Testis (tissue), 2 donors: Measurements from ENCODE around the gene FCN2.

ENCODE experiments used
- POLR2A ChIP-seq: fragments of 450-650 bp; IDR thresholded peaks from one replicate; pipeline ENCODE4 v1.6.1; 2017; ENCODE audit warnings: antibody characterized with exemption, mild to moderate bottlenecking, moderate library complexity
- TF ChIP-seq, protein P1 (sequence below), 3 experiments: fragments of 450-650 bp in 2 of 3; fragments of 200-600 bp in 1 of 3; sonication (generic) in 1 of 3; IDR thresholded peaks; one replicate each; pipeline ENCODE4 v1.5.1; 2016 to 2019; ENCODE audit warnings: antibody characterized with exemption in 3 of 3, mild to moderate bottlenecking in 2 of 3, moderate library complexity in 1 of 3

DNA sequence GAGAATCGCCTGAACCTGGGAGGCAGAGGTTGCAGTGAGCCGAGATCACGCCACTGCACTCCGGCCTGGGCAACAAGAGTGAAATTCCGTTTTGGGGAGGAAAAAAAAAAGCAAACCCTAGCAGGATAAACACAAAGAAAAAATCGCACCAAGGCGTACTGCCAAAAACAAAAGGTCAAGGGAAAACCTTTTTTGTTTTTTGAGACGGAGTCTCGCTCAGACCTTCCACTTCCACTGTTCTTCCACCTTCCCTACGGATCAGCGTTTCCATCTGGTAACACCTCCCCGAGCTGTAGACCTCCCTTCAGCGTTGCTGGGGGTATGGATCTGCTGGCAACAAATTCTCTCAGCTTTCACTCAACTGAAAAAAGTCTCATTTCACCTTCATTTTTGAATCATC lies 20.1 kb upstream of the FCN2 start:
- TF ChIP-seq POLR2A = no peak
- TF ChIP-seq, protein P1, sequence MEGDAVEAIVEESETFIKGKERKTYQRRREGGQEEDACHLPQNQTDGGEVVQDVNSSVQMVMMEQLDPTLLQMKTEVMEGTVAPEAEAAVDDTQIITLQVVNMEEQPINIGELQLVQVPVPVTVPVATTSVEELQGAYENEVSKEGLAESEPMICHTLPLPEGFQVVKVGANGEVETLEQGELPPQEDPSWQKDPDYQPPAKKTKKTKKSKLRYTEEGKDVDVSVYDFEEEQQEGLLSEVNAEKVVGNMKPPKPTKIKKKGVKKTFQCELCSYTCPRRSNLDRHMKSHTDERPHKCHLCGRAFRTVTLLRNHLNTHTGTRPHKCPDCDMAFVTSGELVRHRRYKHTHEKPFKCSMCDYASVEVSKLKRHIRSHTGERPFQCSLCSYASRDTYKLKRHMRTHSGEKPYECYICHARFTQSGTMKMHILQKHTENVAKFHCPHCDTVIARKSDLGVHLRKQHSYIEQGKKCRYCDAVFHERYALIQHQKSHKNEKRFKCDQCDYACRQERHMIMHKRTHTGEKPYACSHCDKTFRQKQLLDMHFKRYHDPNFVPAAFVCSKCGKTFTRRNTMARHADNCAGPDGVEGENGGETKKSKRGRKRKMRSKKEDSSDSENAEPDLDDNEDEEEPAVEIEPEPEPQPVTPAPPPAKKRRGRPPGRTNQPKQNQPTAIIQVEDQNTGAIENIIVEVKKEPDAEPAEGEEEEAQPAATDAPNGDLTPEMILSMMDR (IDR thresholded peaks at IDR 0.05) = no peak
